Measurements from ENCODE around the gene TTLL3.
A peak's percentile ranks its signal among the peaks of the same experiment; 100 is the strongest.
"Not testable (repeated sequence)": the region's sequence is repeated elsewhere in the genome, so short reads cannot be mapped to it uniquely, and the experiment has no call there.

The TTLL3 gene

GRCh38 chr3:9768141-9768775, 41.8 kb upstream of the TTLL3 start:
- no peak overlapping the region for H3K4me3 ChIP-seq (replicated peaks; ENCODE audit: low read depth, low read length)
- TF ChIP-seq, protein P1, sequence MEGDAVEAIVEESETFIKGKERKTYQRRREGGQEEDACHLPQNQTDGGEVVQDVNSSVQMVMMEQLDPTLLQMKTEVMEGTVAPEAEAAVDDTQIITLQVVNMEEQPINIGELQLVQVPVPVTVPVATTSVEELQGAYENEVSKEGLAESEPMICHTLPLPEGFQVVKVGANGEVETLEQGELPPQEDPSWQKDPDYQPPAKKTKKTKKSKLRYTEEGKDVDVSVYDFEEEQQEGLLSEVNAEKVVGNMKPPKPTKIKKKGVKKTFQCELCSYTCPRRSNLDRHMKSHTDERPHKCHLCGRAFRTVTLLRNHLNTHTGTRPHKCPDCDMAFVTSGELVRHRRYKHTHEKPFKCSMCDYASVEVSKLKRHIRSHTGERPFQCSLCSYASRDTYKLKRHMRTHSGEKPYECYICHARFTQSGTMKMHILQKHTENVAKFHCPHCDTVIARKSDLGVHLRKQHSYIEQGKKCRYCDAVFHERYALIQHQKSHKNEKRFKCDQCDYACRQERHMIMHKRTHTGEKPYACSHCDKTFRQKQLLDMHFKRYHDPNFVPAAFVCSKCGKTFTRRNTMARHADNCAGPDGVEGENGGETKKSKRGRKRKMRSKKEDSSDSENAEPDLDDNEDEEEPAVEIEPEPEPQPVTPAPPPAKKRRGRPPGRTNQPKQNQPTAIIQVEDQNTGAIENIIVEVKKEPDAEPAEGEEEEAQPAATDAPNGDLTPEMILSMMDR (IDR thresholded peaks at IDR 0.05; ENCODE audit: low read length, missing control alignments), result no peak
- DNase-seq (ENCODE audit: low read depth), result no peak

GRCh38 chr3:9769012-9769411, 41.0 kb upstream of the TTLL3 start:
- TF ChIP-seq, protein P1 (IDR thresholded peaks at IDR 0.05; ENCODE audit: low read length, missing control alignments), result no peak
- no peak for DNase-seq (ENCODE audit: low read depth)
- peak overlapping the region; percentile 67 for H3K4me3 ChIP-seq (replicated peaks; ENCODE audit: low read depth, low read length)

DNA sequence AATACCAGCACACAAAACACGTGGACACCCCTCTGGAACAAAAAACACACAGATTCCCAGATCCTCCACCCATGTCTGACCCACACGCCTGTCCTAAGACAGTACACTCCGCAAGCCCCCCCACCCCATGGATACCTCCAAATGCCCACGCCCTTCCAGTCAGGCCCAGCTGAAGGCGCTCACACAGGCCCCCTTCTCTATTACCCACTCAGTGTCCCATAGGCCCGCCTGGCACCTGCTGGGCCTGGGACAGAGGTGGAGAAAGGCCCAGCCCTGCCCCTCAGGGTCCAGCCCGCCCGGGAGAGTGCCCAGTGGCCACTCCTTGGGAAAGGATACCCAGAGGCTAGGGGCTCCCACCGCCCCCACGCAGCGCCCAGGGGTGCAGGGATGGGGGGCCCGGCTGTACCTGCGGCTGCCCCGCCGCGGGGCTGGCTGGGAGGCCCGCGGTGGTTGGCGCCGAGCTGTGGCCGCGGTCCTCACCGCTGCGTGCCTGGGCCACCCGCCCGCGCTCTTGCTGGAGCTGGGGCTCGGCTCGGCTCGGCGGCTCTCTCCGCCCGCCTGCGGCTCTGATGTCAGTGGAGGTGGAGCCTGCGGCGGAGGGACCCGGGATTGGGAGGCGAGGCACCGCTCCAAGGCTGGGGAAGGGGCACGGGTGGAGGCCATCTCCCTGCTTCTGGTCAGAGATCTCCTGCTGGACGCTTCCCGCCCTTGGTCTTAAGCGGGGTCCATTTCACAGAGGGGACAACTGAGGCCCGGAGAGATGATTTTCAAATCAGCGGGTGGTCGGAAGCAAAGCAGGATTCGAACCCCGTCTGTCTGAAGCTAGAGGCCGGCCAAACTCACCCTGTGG, 40.4 kb upstream of the TTLL3 start, which contains the start of gene CAMK1:
Gene CAMK1 (minus strand): TSS at position 522 of the 850 bp plus-strand sequence. CDS start 2,198 bp downstream, outside the sequence.
- DNase-seq (ENCODE audit: low read depth), result peak; percentile 65
- TF ChIP-seq, protein P1 (IDR thresholded peaks at IDR 0.05; ENCODE audit: low read length, missing control alignments), result no peak
- peak within 1 kb of the TSS; percentile 67 for H3K4me3 ChIP-seq (replicated peaks; ENCODE audit: low read depth, low read length)

DNA sequence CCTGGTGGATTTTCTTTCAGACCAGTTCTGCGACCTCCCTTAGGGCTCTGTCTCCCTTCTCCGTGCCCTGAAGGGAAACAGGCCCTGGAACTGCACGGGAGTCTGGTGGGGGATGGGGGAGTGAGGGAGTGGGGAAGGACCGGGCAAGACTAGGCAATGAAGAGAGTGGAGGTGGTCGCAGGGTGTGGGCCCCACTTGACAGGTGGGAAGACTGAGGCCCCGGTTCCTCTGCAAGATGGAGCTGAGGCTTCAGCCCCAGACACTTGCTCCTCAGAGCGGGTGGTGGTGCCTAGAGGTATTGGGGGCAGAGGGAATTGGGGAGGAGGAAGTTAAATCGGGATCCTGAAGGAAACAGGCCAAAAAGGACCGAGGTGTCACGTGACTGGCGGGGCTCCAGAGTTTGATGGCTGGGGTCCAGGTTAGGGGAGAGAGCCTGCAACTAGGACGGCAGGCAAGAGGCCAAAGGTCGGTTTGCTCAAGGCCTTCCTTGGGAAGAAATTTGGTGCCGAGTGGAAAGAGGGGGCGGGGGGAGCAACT, 39.7 kb upstream of the TTLL3 start:
- TF ChIP-seq, protein P1 (IDR thresholded peaks at IDR 0.05; ENCODE audit: low read length, missing control alignments), result no peak
- DNase-seq (ENCODE audit: low read depth), result peak; percentile 74
- H3K4me3 ChIP-seq (replicated peaks; ENCODE audit: low read depth, low read length), result peak overlapping the region; percentile 67

GRCh38 chr3:9771007-9771406, 39.1 kb upstream of the TTLL3 start:
- not testable (repeated sequence) for DNase-seq (ENCODE audit: low read depth); H3K4me3 ChIP-seq (replicated peaks; ENCODE audit: low read depth, low read length)

- no peak for DNase-seq (ENCODE audit: low read depth)
- TF ChIP-seq, protein P1 (IDR thresholded peaks at IDR 0.05; ENCODE audit: low read length, missing control alignments), result no peak
- no peak overlapping the region for H3K4me3 ChIP-seq (replicated peaks; ENCODE audit: low read depth, low read length)
Observed at GRCh38 chr3:9776896-9777693, 33.0 kb upstream of the TTLL3 start.

GRCh38 chr3:9777694-9778021, 32.4 kb upstream of the TTLL3 start:
- H3K4me3 ChIP-seq (replicated peaks; ENCODE audit: low read depth, low read length), result no peak overlapping the region
- no peak for DNase-seq (ENCODE audit: low read depth)
- TF ChIP-seq, protein P1 (IDR thresholded peaks at IDR 0.05; ENCODE audit: low read length, missing control alignments), result no peak
